NCI-H460 (cell line): ENCODE results near the gene TRERF1. TPM values are rescaled to one million over a fixed set of nuclear protein-coding genes. Genes with fewer than 3 reads are reported as not detected.

Experiments used
- DNase-seq: peaks from one replicate; pipeline ENCODE4 v3.0.0-alpha.2; 2016; ENCODE audit warnings: low read depth; ENCODE audit errors: extremely low read depth
- total RNA-seq: library from RNA; depleted of rRNA; stranded (reverse); fragments of >200 nt; shearing (Covaris generic); gene quantifications from 2 replicates; pipeline ENCODE4 v1.2.3, GENCODE V29; 2014

The TRERF1 gene
- total RNA-seq, 1 experiment from 2014 or later: 2.1 TPM

GRCh38 chr6:42400061-42400760 is 51.5 kb downstream of the TRERF1 start:
- no peak for DNase-seq

DNA sequence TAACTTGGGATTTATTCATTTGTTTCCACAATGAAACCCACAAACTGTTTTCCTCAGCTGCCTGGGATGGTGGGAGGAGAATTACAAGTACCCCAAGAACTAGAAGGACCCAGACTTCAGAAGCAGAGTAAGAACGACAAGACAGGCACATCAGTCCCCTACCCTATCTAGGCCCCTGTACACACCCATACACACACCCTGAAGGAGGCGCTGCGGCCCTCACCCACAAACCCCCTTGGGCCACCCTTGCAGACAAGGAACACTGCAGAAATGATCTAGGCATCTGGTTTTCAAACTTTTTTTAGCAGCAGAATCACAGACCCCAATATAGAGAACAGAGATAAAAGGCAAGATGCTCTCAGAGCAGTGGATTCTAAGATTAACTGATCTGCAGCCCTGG is 55.0 kb downstream of the TRERF1 start:
- DNase-seq: no peak

DNA sequence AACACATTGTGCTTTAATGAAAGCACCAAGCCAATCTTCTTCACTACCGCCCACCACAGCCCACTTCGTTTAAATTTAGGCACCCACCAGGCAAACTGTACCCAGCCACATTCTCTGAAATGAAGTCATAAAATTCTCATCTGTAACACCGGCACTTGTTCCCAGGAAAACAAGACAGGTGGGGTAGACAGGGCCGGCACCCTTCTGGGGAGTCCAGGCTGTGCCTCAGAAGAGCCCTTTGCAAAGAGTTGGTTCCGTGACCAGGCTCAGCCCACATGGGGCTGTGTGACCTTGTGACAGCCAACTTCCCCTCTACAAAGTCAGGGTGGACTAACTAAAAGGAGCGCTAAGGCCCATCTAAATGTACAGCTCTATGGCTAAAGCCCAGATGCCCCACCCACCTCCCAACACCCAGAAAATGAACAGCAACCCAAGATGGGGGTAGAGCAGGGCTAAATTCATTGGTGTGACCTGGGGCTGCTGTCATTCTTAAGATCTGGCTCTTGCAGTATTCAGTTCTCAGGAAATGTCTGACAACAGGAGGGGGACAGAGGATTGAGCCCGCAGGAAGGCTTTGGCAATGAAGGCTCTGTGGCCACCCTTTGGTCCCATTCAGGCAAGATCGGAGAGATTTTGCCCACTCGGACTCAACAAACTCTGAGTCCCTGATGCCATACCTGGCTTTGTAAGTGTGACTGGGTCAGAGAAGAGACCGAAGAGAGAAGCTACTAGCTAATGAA is 56.7 kb downstream of the TRERF1 start:
- no peak for DNase-seq

DNA sequence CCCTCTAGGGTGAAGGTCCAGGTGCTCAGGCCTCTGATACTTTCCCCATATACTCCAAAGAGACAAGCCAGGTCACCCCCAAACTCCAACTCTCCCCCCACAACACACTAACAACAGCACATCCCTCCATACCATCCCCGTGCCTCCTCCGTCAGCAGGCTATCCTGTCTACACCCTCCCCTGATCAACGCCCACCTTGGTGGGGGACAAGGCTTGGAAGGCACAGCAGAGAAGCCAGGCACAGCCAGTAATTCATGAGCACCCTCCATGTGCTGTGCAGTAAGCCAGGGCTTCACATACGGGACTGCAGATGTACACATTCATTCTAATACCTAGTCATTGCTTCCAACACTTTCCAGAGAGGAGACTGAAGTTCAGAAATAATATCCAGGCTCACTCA is 57.6 kb downstream of the TRERF1 start:
- no peak for DNase-seq

GRCh38 chr6:42393339-42393738 is 58.4 kb downstream of the TRERF1 start:
- no peak for DNase-seq

GRCh38 chr6:42392833-42393232 is 58.9 kb downstream of the TRERF1 start:
- no peak for DNase-seq

- no peak for DNase-seq
Measured at GRCh38 chr6:42391441-42391840, 60.3 kb downstream of the TRERF1 start.

DNA sequence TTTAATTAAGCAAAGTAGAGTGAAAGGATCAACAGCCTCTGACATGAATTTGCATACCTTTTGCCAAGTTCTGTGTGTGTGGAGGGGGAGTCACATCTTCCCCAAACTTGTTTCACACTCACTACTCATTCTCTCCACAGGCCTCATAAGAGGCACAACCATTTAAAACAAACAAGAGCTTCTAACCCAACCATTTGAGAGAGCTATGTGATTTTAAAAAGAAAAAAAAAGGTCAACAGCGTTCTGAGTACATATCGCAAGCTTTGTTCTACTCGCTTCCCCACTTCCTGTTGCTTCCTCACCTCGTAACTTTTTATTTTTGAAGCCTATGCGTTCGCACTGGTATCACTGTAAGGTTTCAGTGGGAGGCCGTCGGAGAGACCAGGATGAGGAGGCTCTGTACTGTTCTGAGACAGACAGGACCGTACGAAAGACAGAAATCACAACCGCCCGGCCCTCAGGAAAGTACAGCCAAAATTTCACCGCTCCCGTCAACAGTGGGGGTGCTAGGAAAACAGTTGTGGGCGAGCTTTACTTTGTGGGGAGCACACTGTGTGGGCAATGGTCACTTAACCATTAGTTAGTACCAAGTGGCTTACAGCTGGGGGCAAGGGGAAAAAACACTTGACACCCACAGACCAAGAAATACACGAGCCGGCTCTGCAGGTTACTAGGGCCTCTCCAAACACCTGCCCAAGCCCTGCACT is 61.3 kb downstream of the TRERF1 start:
- no peak for DNase-seq

- no peak for DNase-seq
Measured at GRCh38 chr6:42389736-42390135, 62.0 kb downstream of the TRERF1 start.

GRCh38 chr6:42388046-42388445 is 63.7 kb downstream of the TRERF1 start:
- no peak for DNase-seq

GRCh38 chr6:42387336-42387735 is 64.4 kb downstream of the TRERF1 start:
- DNase-seq: no peak

DNA sequence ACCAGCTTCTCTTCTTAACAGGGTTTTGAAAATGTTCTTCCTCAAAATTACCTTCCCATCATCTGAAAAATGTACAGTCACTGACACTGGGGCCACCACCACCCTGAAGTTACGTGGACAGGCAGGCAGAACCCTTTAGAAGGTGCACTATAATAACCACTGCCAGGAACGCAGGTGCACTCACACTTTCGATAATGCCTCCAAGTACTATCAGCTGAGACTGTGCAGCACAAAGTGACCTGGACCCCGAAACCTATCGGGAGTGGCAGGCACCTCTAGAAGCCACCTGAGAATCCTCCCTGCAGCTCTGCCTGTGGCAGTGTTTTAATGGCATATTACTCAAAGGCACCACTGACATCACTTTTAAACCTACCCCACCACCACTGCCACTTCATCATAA is 66.4 kb downstream of the TRERF1 start:
- no peak for DNase-seq

DNA sequence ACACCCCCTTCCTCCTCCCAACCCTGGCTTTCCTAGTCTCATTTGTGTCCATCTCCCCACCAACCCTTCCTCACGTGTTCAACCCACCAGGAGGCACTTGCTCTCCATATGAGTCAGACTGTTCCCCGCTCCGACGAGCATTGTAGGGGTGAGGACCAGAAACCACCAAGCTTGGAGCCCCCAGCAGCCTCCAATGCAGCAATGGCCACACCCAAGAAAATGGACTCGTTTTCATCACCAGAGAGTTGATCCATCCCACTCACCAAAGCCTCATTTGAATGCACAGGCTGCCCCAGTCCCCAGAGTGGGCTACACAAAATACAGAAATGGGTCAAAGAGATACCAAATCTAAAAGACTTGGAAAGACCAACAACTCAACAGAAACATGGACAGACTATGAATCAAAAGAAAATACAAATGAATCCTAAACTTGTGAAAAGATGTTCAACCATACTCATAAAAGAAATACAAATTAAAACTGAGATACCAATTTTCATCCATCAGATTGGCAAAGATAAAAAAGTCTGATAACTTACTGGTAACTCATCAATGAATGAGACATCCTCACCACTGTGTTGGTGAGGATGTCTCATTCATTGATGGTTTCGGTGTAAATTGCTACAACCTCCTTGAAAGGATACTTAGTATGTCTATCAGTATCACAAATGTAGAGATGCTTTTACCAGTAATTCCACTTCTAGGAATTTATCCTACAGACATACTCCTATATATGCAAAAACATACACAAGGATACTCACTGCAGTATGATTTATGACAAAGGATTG is 68.1 kb downstream of the TRERF1 start:
- no peak for DNase-seq

- DNase-seq: no peak
Measured at GRCh38 chr6:42381850-42382249, 69.9 kb downstream of the TRERF1 start.

DNA sequence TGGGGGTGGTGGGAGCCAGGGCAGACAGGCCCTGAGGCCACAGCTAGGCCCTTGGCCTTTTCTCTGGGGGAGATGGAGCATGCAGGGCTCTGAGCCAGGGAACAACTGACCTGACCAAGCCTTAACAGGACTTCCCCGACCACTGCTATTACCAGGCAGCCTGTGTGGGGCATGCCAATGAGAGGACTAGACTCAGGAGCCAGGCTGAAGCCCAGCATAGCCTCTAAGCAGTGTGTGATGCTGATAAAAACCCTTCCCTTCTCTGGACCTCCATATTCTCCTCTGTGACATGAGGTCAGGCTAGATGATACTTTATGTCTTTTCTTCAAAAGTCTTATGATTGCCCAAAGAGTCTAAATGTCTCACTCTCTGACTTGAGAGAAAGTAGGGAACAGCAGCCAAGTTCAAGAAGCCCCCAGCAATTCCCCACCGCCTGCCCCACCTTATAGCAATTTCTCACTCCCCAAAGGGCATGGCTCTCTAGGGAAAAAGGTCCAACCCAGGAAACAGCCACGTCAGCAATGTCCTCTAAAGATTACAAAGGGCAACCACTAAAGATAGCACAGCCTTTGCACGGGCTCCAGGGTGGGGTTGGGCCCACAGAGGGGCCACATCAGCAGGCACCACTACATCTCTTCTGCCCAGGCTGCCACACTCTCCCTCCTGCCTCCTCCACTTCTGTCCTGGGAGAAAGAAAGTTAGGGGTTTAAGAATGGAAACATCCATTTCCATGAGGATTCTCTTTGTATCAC is 71.3 kb downstream of the TRERF1 start:
- DNase-seq: no peak

- no peak for DNase-seq
Measured at GRCh38 chr6:42378536-42378935, 73.2 kb downstream of the TRERF1 start.

DNA sequence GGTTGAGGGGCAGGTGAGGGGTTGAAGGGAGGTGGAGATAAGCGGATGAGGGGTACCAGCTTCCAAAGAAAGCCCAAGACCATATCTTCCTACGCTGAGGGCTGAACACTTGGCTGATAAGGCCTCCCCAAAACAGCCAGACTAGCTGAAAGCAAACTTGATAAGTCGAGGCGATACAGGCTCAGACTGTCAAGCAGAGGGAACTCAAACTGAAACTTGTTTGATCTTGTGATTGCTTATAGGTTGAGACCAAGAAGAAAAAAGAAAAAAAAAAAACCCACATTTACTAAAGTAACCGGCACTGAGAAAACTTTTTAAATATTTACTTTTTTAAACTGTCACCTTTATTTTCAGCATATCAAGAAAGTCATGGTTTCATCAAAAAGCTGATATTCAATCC is 73.6 kb downstream of the TRERF1 start:
- DNase-seq: no peak

DNA sequence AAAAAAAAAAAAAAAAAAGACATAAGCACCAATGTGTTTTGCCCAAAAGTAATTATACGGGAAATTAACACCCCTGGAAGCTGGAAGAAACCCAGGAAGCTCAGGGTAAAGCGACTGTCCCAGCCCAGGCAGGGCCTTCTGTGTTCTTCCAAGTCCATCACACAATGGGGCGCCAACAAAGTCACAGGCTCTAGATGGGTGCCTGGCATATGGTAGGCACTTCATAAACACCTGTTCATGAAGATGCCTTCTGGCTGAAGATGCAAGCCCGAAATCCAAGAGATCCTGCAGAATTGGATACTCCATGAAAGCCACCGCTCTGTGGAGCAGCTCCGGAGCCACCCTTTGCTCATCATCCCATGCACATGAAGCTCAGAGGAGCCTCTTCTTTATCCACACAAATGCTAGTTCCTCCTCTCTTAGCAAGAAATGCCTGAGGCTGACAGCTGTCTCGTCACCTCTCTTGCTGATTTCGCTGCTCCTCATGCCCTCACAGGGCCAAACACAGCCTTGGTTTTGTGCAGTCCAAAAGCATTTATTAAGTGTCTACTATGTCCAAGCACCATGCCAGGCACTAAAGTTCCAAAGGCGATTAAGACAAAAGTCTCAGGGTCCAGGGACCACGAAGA is 76.6 kb downstream of the TRERF1 start:
- DNase-seq: no peak

DNA sequence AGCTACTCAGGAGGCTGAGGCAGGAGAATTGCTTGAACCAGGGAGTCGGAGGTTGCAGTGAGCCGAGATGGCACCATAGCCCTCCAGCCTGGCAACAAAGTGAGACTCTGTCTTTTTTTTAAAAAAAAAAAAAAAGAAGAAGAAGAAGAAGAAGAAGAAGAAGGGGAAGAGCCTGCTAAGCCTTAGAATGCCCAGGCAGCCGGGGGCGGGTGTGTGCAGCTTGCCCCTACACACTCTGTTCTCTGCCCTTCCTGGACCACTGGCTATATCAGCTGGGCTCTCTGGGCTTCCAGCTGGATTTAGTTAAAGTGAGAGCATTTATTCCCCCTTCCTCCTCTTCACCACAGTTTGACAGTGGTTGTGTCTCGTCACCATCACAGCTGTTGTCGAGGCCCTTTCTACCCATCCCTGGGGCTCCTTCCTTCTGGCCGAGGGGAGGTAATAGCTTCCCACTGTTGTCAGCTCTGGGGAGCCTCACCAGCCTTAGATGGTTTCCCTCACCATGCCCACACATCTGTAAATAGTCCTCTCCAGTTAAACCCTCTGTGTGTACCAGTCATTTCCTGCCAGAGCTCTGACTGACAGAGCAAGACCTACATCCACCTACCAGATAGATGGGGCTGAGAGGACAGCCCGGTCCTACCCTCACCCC is 77.6 kb downstream of the TRERF1 start:
- DNase-seq: no peak
